Measurements from ENCODE around the gene BRCA1.
A peak's percentile ranks its signal among the peaks of the same experiment; 100 is the strongest.

Gene BRCA1

DNA sequence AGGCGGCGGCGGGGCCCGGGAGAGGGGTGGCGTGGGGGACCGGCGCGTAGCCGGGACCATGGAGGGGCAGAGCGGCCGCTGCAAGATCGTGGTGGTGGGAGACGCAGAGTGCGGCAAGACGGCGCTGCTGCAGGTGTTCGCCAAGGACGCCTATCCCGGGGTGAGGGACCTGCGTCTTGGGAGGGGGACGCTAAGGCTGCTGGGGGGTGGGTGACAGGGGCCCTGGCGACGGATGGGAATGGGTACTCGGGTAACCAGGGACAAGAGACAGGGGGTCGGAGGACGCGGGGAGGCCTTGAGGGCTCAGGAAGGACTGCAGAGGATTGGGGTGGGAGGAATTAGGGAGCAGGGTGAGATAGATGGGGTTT is 99.9 kb downstream of the BRCA1 start:
- no peak for DNase-seq (ENCODE audit: low spot score)

GRCh38 chr17:43024407-43025289 is 100.5 kb downstream of the BRCA1 start, which contains the start of gene RND2:
RND2 (plus strand) TSS chr17:43025231; CDS start chr17:43025348, 117 bp downstream.
- DNase-seq (ENCODE audit: low spot score), result peak; percentile 96

DNA sequence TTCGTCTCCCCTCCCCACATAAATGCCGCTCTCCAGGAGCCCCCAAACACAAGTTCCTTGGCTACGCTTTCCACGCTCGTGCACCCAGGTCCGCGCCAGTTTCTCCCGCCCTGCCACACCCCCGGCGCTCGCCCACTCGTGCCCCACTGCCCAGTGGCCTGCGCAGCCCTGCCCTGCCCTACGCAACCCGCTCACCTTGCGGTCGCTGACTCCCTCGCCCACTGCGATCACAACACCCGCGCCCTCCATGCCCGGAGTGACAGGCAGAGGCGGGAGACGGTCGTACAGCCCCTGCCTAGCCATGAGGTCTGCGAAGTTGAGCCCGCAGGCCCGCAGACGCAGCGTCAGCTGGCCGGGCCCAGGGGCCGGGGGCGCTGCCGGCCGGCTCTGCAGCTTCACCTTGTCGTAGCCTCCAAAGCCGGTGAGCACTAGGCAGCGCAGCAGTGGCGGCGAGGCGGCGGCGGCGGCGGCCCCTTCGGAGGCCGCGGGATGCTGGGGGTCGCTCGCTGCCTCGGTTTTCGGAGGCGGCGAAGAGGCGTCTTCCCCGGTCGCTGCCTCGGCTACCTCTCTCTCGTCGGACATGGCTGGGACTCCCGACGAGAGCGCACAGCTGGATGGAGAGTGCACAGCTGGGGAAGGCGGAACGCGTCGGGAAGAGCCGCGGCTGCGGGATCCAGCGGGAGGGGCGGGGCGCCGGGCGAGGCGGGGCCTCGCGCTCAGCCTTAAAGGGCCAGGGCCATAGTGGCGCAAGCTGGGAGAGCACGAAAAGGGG is 103.2 kb downstream of the BRCA1 start, which contains the start of gene VAT1:
Gene VAT1 (minus strand): TSS at position 645 of the 772 bp plus-strand sequence. CDS start 63 bp downstream, at position 582.
- peak; percentile 91 for DNase-seq (ENCODE audit: low spot score)

GRCh38 chr17:43020789-43021740 is 104.1 kb downstream of the BRCA1 start:
- DNase-seq (ENCODE audit: low spot score), result peak; percentile 91

DNA sequence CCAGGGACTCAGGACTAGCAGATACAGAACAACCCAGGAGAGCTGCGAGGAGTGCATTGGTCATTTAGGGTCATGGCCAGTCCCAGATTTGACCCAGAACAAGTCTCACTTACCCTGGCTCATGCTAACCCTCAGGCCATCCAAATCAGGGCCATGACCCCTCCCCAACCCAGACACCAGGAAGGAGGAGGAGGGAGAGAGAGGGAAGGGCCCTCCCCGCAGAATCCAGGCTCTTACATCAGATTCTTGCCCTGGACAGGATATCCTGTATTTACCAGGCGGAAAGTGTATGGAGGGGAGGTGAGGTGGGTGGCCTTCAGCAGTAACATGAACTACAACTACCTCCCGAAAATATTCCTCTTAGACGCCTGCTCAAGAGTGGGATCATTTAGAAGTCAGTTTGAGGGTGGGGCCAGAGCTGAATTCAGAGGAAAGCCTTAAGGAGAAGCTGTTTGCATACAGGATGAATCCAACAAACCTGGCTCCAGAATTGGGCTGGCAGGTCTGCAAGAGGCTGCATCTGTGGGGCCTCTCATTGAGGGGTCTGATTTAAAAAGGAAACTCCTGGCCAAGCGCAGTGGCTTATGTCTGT is 105.0 kb downstream of the BRCA1 start:
- no peak for DNase-seq (ENCODE audit: low spot score)

DNA sequence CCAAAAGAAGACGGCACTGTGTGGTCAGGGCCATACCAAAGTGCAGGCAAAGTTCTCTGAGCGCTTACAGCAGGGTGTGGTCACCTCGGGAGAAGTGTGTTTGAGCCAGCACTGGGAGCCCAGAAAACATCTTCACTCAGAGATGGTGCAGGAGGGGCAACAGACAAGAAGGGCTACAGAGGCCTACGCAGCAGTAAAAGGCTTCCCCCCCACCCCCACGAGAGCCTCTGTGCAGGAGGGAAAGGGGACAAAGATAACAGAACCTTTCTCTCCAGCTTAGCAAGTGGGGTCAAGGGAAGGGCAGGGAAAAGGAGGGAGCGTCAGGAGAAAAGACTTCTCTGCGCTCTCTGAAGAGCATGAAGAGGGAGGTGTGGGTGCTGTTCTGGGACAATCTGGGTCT is 105.7 kb downstream of the BRCA1 start:
- peak; percentile 55 for DNase-seq (ENCODE audit: low spot score)

GRCh38 chr17:43018932-43019331 is 106.2 kb downstream of the BRCA1 start:
- no peak for DNase-seq (ENCODE audit: low spot score)

DNA sequence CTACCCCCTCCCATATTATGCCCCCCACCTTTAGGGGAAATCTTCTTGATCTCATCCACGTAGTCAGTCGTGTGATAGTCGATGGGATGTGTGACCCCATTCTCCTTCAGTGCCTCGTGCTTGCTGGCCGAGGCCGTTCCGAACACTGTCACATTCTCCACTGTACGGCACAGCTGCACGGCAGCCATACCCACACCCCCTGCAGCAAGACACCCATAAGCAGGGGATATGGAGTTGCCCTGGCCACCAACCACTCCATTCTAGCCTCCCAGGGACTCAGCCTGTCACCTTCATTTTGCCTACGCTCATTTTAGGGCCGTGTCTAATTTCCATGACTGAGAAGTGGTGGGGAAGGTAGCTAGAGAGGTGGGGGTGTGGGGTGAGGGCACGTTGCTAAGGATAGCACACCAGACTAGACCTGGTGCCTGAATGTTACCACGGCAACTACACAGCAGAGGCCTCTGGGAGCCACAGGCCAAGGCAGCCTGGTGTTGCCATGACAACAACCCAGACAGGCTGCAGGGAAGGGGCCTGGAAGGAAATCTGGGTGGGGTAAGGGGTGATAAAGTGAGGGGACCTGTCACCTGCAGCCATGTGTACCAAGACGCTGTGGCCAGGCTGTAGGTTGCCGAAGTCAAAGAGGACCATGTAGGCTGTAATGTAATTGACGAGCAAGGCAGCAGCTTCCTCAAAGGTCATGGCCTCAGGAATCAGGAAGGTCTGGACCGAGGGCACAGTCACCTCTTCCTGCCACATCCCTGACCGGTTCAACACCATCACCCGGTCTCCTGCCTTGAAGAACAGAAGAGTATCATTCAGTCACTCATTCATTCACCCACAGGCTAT is 106.9 kb downstream of the BRCA1 start:
- DNase-seq (ENCODE audit: low spot score), result peak; percentile 5

DNA sequence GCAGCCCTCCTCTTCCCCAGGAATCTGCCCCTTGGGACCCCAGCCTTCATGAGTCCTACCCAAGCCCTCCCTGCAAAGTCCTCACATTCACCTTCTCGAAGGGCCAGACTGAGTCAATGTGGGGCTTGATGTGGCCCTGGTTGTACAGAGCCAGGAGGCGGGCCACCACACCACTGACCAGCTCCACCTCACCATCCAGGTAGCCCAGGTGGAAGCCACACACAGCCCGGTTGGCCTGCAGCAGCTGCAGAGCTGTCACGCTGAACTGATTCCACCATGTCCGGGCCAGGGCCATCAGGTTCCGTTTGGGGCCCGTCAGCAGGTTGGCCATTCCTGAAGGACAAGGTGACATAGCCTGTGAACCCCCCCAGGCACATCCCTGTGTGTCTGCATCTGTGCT is 108.9 kb downstream of the BRCA1 start:
- no peak for DNase-seq (ENCODE audit: low spot score)

GRCh38 chr17:43015579-43015978 is 109.6 kb downstream of the BRCA1 start:
- peak; percentile 24 for DNase-seq (ENCODE audit: low spot score)

GRCh38 chr17:43014649-43015542 is 110.3 kb downstream of the BRCA1 start:
- DNase-seq (ENCODE audit: low spot score), result peak; percentile 4

- DNase-seq (ENCODE audit: low spot score), result peak; percentile 8
Measured at GRCh38 chr17:43014020-43014648, 111.0 kb downstream of the BRCA1 start.

DNA sequence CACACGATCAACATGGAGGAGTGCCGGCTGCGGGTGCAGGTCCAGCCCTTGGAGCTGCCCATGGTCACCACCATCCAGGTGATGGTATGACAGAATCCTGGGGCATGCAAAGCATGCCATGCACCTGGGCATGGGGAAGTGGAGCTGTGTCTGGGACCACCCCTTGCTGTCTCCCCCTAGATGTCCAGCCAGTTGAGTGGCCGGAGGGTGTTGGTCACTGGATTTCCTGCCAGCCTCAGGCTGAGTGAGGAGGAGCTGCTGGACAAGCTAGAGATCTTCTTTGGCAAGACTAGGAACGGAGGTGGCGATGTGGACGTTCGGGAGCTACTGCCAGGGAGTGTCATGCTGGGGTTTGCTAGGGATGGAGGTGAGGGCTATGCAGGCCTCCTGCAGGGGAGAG is 111.9 kb downstream of the BRCA1 start:
- DNase-seq (ENCODE audit: low spot score), result peak; percentile 3

DNA sequence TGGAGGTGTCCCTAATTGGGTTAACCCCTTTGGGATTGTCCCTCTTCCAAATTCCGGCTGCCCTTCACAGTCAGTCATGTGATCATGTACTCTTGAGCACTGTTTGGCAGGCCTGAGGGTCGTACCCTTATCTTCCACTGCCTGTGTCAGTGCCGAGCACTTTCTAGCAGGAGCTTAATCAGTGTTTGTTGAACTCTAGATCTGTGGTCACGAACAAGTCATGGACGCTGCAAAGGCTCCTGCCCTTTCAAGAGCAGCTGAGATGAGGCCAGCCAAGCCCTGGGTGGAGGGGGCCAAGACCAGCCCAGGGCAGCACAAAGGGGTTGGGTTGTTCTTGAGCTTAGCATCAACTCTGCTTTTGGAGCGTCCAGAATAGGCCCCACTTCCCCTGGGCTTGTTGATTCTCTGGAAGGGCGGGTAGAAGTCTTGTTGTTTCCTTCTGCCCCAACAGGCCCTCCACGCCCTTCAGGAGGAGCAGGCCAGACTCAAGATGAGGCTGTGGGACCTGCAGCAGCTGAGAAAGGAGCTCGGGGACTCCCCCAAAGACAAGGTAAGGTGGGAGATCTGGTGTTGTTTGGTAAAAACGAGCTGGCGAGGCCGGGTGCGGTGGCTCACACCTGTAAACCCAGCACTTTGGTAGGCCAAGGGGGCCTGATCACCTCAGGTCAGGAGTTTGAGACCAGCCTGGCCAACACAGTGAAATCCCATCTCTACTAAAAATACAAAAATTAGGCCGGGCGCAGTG is 113.3 kb downstream of the BRCA1 start:
- peak; percentile 5 for DNase-seq (ENCODE audit: low spot score)

DNA sequence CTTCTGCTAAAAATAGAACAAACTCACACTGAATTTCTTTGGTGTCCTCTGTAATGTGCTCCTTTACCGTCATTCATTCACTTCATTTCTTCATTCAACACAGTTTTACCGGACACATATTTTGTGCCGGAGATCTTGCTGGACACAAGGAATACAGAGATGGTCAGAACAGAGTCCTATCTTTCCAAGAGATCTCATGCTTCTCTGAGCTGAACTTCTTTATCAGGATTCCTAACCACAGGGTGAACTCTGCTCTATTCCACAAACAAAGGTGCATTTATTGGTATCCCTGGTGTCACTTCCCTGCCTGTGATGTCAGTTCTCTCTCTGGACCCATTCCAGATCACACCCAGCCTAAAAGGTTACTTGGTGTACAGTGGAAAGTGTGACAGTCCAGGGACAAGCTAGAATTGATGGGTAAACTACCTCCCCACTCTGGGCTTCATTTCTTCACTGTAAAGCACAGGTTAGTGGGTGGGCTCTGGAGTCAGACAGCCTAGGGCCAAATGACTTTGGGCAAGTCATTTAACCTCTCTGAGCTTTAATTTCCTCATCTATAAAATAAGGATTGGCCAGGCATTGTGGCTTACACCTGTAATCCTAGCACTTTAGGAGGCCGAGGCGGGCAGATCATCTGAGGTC is 114.4 kb downstream of the BRCA1 start:
- DNase-seq (ENCODE audit: low spot score), result no peak

DNA sequence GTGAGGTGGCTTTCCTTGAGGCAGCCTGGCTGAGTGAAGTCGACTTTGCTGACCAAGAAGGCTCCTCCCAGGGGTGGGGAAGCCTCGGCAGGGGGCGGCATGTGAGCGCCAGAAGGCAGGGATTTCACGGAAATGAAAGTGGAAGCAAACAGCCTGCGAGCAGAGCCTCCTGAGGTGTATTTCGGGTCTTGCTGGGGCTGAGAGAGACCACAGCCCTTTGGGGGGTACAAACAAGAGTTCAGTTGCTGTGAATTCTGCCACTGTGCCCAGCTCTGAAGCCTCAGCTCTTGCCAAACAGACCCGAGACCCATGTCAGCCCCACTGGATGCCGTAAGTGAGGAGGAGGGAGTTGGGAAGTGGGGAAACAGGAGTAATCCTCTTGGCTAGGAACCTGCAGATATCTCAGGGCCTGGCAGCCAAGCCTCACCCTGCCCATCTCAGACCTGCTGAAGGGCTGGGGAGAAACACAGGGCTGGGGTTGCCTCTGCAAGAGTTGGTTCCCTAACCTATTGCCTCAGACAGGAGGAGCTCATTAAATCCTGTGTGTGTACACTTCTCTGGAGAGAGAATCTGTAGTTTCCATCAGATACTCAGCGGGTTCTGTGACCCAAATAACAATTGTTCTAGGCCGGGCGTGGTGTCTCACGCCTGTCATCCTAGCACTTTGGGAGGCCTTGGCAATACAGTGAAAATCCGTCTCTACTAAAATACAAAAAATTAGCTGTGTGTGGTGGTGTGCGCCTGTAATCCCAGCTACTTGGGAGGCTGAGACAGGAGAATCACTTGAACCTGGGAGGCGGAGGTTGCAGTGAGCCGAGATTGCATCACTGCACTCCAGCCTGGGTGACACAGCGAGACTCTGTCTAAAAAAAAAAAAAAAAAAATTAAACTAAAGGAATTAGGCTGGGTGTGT is 118.3 kb downstream of the BRCA1 start, which contains the start of gene IFI35:
Gene IFI35 (plus strand): TSS at position 146 of the 913 bp plus-strand sequence. CDS start 164 bp downstream, at position 310.
- peak; percentile 88 for DNase-seq (ENCODE audit: low spot score)
